HEK293T (cell line): ENCODE data around the gene WSB2.

Experiments
- ARNT ChIP-seq: fragments of 450-650 bp; IDR thresholded peaks from 2 replicates; pipeline ENCODE4 v1.6.1; 2017; ENCODE audit warnings: mild to moderate bottlenecking
- BHLHE40 ChIP-seq: fragments of 450-650 bp; IDR thresholded peaks from 2 replicates; pipeline ENCODE4 v1.6.1; 2016; ENCODE audit warnings: mild to moderate bottlenecking, moderate library complexity, borderline replicate concordance
- ELF4 ChIP-seq: fragments of 450-650 bp; IDR thresholded peaks from 2 replicates; pipeline ENCODE4 v1.6.1; 2017; ENCODE audit warnings: antibody characterized with exemption
- FOXA1 ChIP-seq: fragments of 450-650 bp; IDR thresholded peaks from 2 replicates; pipeline ENCODE4 v1.6.1; 2016; ENCODE audit warnings: mild to moderate bottlenecking
- FOXK2 ChIP-seq: fragments of 450-650 bp; IDR thresholded peaks from 2 replicates; pipeline ENCODE4 v1.6.1; 2016; ENCODE audit warnings: mild to moderate bottlenecking
- FOXM1 ChIP-seq: fragments of 450-650 bp; IDR thresholded peaks from 2 replicates; pipeline ENCODE4 v1.6.1; 2017; ENCODE audit warnings: mild to moderate bottlenecking, borderline replicate concordance
- HDGF ChIP-seq: fragments of 450-650 bp; IDR thresholded peaks from 2 replicates; pipeline ENCODE4 v1.6.1; 2017; ENCODE audit warnings: antibody characterized with exemption, borderline replicate concordance
- LEF1 ChIP-seq: fragments of 450-650 bp; IDR thresholded peaks from 2 replicates; pipeline ENCODE4 v1.6.1; 2017; ENCODE audit warnings: mild to moderate bottlenecking, borderline replicate concordance
- PKNOX1 ChIP-seq: fragments of 450-650 bp; IDR thresholded peaks from 2 replicates; pipeline ENCODE4 v1.6.1; 2016
- SP1 ChIP-seq: fragments of 450-650 bp; IDR thresholded peaks from 2 replicates; pipeline ENCODE4 v1.6.1; 2017
- SUZ12 ChIP-seq: fragments of 450-650 bp; IDR thresholded peaks from 2 replicates; pipeline ENCODE4 v1.6.1; 2016; ENCODE audit warnings: mild to moderate bottlenecking
- TARDBP ChIP-seq: fragments of 450-650 bp; IDR thresholded peaks from 2 replicates; pipeline ENCODE4 v1.6.1; 2016
- ZNF384 ChIP-seq: fragments of 450-650 bp; IDR thresholded peaks from 2 replicates; pipeline ENCODE4 v1.6.1; 2016

GRCh38 chr12:118038137-118038536, 22.8 kb downstream of the WSB2 start:
- TF ChIP-seq FOXM1 (no peak), HDGF (no peak), FOXA1 (no peak), FOXK2 (no peak), SP1 (no peak), TARDBP (no peak), ELF4 (no peak), BHLHE40 (no peak), ZNF384 (no peak), LEF1 (no peak), SUZ12 (no peak), PKNOX1 (no peak), ARNT (no peak)
